K562 (cell line): ENCODE measurements around the gene NDUFAF5. TPM values are rescaled to one million over a fixed set of nuclear protein-coding genes. Genes with fewer than 3 reads are reported as not detected.

ENCODE experiments used
- ATAC-seq: fragments of 200-7000 bp; cut with Tn5 transposase; 3 replicates; pipeline ENCODE4 v1.9.1; 2020; ENCODE audit warnings: moderate library complexity
- BruUV-seq: library from RNA; stranded (reverse); fragments of 400-500 nt; replicated peaks from 2 replicates; lab custom pipeline; 2021; lab: Mats Ljungman, UMichigan
- CTCF ChIA-PET: fragments of 300-600 bp; formaldehyde crosslinking; extraction: SDS; loops from one replicate; lab custom pipeline; 2021; ENCODE audit warnings: low intra/inter-chr PET ratio; lab: Yijun Ruan, JAX
- POLR2A ChIA-PET: fragments of 300-600, 350-650 bp; sonication (Branson Sonifier 250); formaldehyde crosslinking; extraction: SDS; loops from one replicate; lab custom pipeline; 2021; ENCODE audit warnings: antibody characterized with exemption, inconsistent platforms; lab: Yijun Ruan, JAX
- DNase-seq, 4 experiments: peaks; one replicate each; pipeline versions ENCODE4 v3.0.0 to v3.0.0-alpha.2; 2011 to 2018; ENCODE audit warnings: low spot score in 3 of 4, mixed read lengths in 3 of 4; ENCODE audit errors: extremely low read depth in 1 of 4
- FAIRE-seq: peaks from 2 replicates; lab custom pipeline; 2011; peaks lifted over from hg19 to GRCh38; lab: Jason Lieb, UNC
- H2AFZ ChIP-seq: 2 replicates; pipeline ENCODE4 v1.6.0; 2011; ENCODE audit warnings: low read depth, low read length, control low read depth, inconsistent platforms
- H3K27ac ChIP-seq: fragments of 200-600 bp; 3 replicates; pipeline ENCODE4 v1.8.0; 2011; ENCODE audit warnings: low read depth, mild to moderate bottlenecking, control low read depth, inconsistent platforms, low read length, moderate library complexity, mixed read lengths; ENCODE audit errors: extremely low read depth
- H3K27me3 ChIP-seq, 2 experiments: fragments of 300-600 bp in 1 of 2; 2 replicates in 1 of 2; 3 replicates in 1 of 2; pipeline versions ENCODE4 v1.6.0 to v1.8.0; 2011; ENCODE audit warnings: inconsistent platforms in 2 of 2, low read length in 2 of 2, mild to moderate bottlenecking in 1 of 2, mixed read lengths in 1 of 2, moderate library complexity in 1 of 2; ENCODE audit not compliant: control insufficient read depth in 2 of 2, insufficient read depth in 2 of 2
- H3K36me3 ChIP-seq: fragments of 300-600 bp; 3 replicates; pipeline ENCODE4 v1.8.0; 2011; ENCODE audit warnings: mild to moderate bottlenecking, low read length, inconsistent platforms; ENCODE audit not compliant: control insufficient read depth, insufficient read depth
- H3K4me1 ChIP-seq, 2 experiments: fragments of 200-600 bp in 1 of 2; replicated peaks in 1 of 2; 2 replicates in 1 of 2; 3 replicates in 1 of 2; pipeline versions ENCODE4 v1.5.1 to v1.8.0; 2011; ENCODE audit warnings: inconsistent platforms in 2 of 2, low read length in 2 of 2, mild to moderate bottlenecking in 1 of 2, mixed read lengths in 1 of 2, moderate library complexity in 1 of 2; ENCODE audit not compliant: control insufficient read depth in 2 of 2, insufficient read depth in 2 of 2
- H3K4me2 ChIP-seq: 2 replicates; pipeline ENCODE4 v1.6.1; 2011; ENCODE audit warnings: low read length, control low read depth, inconsistent platforms, mixed read lengths; ENCODE audit not compliant: insufficient read depth
- H3K4me3 ChIP-seq: fragments of 200-600 bp; sonication (generic), shearing (Covaris generic); 2 replicates; pipeline ENCODE4 v1.5.1; 2016; ENCODE audit warnings: control low read depth, inconsistent platforms
- H3K79me2 ChIP-seq: fragments of 200-600 bp; 3 replicates; pipeline ENCODE4 v1.8.0; 2011; ENCODE audit warnings: low read length, inconsistent platforms; ENCODE audit not compliant: control insufficient read depth, insufficient read depth
- H3K9ac ChIP-seq, 2 experiments: 2 replicates each; pipeline versions ENCODE4 v1.6.0 to v1.6.1; 2011; ENCODE audit warnings: low read depth in 2 of 2, low read length in 2 of 2, control low read depth in 1 of 2, inconsistent platforms in 1 of 2, mild to moderate bottlenecking in 1 of 2, mixed read lengths in 1 of 2; ENCODE audit not compliant: insufficient read depth in 1 of 2
- H3K9me1 ChIP-seq: one replicate; pipeline ENCODE4 v1.6.0; 2011; ENCODE audit warnings: inconsistent platforms, mild to moderate bottlenecking, low read length, moderate library complexity; ENCODE audit not compliant: control insufficient read depth, insufficient read depth
- H3K9me3 ChIP-seq: replicated peaks from 2 replicates; pipeline ENCODE4 v1.5.1; 2011; ENCODE audit warnings: low read depth, low read length, inconsistent platforms; ENCODE audit not compliant: control insufficient read depth, insufficient read depth
- H4K20me1 ChIP-seq: replicated peaks from 2 replicates; pipeline ENCODE4 v1.6.1; 2011; ENCODE audit warnings: low read length, inconsistent platforms, mixed read lengths; ENCODE audit not compliant: control insufficient read depth, insufficient read depth
- ATF3 ChIP-seq, 2 experiments: fragments of 450-650 bp in 1 of 2; sonication (generic) in 1 of 2; formaldehyde crosslinking in 1 of 2; IDR thresholded peaks in 1 of 2; conservative IDR thresholded peaks in 1 of 2; 2 replicates each; pipeline versions ENCODE4 v1.6.1 to v1.8.1; 2016 to 2023; ENCODE audit warnings: mild to moderate bottlenecking in 2 of 2, moderate library complexity in 2 of 2, inconsistent platforms in 1 of 2, missing genetic modification reagents in 1 of 2
- CEBPG ChIP-seq, 3 experiments: fragments of 200-800 bp in 1 of 3; sonication (Bioruptor generic) in 1 of 3; sonication (generic) in 1 of 3; formaldehyde crosslinking in 1 of 3; IDR thresholded peaks in 2 of 3; conservative IDR thresholded peaks in 1 of 3; 2 replicates each; pipeline versions ENCODE4 v1.6.1 to v1.8.0; 2016 to 2022; ENCODE audit warnings: missing compliant biosample characterization in 2 of 3, missing genetic modification characterization in 2 of 3, mild to moderate bottlenecking in 1 of 3, missing genetic modification reagents in 1 of 3
- GTF2F1 ChIP-seq: IDR thresholded peaks from 2 replicates; pipeline ENCODE4 v1.6.1; 2011; ENCODE audit warnings: low read depth, low read length, improper control_type of control experiment
- HNRNPH1 ChIP-seq: fragments of 200-400 bp; formaldehyde crosslinking; optimal IDR thresholded peaks from 2 replicates; pipeline ENCODE3; 2017; ENCODE audit warnings: low read depth, mild to moderate bottlenecking, low read length, moderate library complexity
- NELFE ChIP-seq: IDR thresholded peaks from 2 replicates; pipeline ENCODE4 v1.6.1; 2011; ENCODE audit warnings: mild to moderate bottlenecking; ENCODE audit not compliant: insufficient read depth, insufficient read length
- NR2C1 ChIP-seq, 2 experiments: fragments of 450-650 bp; IDR thresholded peaks; 2 replicates each; pipeline ENCODE4 v1.6.1; 2017; ENCODE audit warnings: mild to moderate bottlenecking in 2 of 2, antibody characterized with exemption in 1 of 2, inconsistent platforms in 1 of 2, missing compliant biosample characterization in 1 of 2, missing genetic modification characterization in 1 of 2
- PREB ChIP-seq: sonication (generic); formaldehyde crosslinking; IDR thresholded peaks from 2 replicates; pipeline ENCODE4 v1.8.1; 2023; ENCODE audit warnings: mild to moderate bottlenecking, missing genetic modification reagents
- TBL1XR1 ChIP-seq, 2 experiments: IDR thresholded peaks; 2 replicates each; pipeline ENCODE4 v1.6.1; 2012; ENCODE audit warnings: improper control_type of control experiment in 2 of 2, low read length in 2 of 2, mild to moderate bottlenecking in 1 of 2
- XRCC3 ChIP-seq: fragments of 450-650 bp; IDR thresholded peaks from 2 replicates; pipeline ENCODE4 v1.6.1; 2017; ENCODE audit warnings: mild to moderate bottlenecking, moderate library complexity
- ZBTB49 ChIP-seq: sonication (generic); formaldehyde crosslinking; IDR thresholded peaks from 2 replicates; pipeline ENCODE4 v1.8.0; 2022; ENCODE audit warnings: missing genetic modification reagents, mild to moderate bottlenecking, borderline replicate concordance
- ZNF740 ChIP-seq, 3 experiments: fragments of 200-800 bp in 1 of 3; sonication (Bioruptor generic) in 1 of 3; sonication (generic) in 1 of 3; formaldehyde crosslinking in 1 of 3; IDR thresholded peaks; 2 replicates each; pipeline versions ENCODE4 v1.6.1 to v1.8.0; 2016 to 2022; ENCODE audit warnings: mild to moderate bottlenecking in 2 of 3, missing compliant biosample characterization in 2 of 3, missing genetic modification characterization in 2 of 3, missing genetic modification reagents in 1 of 3
- WGBS: fragments of 100-300 bp; shearing (Covaris generic); methylation state at CpG from one replicate; pipeline ENCODE4 v1.1.6; 2016; ENCODE audit warnings: low coverage, mixed read lengths; ENCODE audit not compliant: insufficient coverage; ENCODE audit errors: missing lambda C conversion rate; 5-methylcytosine and 5-hydroxymethylcytosine counted together
- in situ Hi-C: fragments of 300-500 bp; cut with MboI; formaldehyde crosslinking; loops from 4 replicates; pipeline ENCODE4 v1.15.0; 2018; ENCODE audit warnings: inconsistent platforms, mixed read lengths
- intact Hi-C: fragments of 100-400 bp; cut with micrococcal nuclease; formaldehyde crosslinking; loops from 2 replicates; pipeline ENCODE4 v1.14.2; 2022
- polyA plus RNA-seq, 8 experiments: library from polyadenylated mRNA; depleted of rRNA in 4 of 8; stranded (reverse) in 5 of 8; unstranded in 3 of 8; fragments of >200 nt; fragmentation: Nextera tagmentation in 2 of 8; fragmentation: Illumina TruSeq in 1 of 8; extraction: Ambion mirVana in 2 of 8; extraction: Trizol in 1 of 8; gene quantifications; 2 replicates each; pipeline versions ENCODE4 v1.2.1 to v1.2.3, GENCODE V29; 2011 to 2014; ENCODE audit warnings: inconsistent platforms in 1 of 8, missing spikeins in 1 of 8
- total RNA-seq, 7 experiments: library from RNA; depleted of rRNA in 6 of 7; stranded (reverse); fragments of >200 nt in 6 of 7; fragmentation: Illumina TruSeq in 2 of 7; extraction: Trizol in 2 of 7; gene quantifications; 2 replicates each; pipeline versions ENCODE4 v1.2.1 to v1.2.3, GENCODE V29; 2011 to 2021; ENCODE audit warnings: low replicate concordance in 1 of 7

Gene NDUFAF5
- total and polyA plus RNA-seq, 9 of the 15 experiments (the other 6 are each of a cell fraction or from before 2014, with no cell fraction given), result 17.2 to 33.1 (median 27.3) TPM

- H3K79me2 ChIP-seq, result no peaks in the 10 kb centered on the region
- H4K20me1 ChIP-seq, result no peaks in the 10 kb centered on the region
- in situ Hi-C loops (no loop called here), intact Hi-C loops (no loop called here)
- no peak overlapping the region for H3K27ac ChIP-seq
- H3K9me1 ChIP-seq, result no peaks in the 10 kb centered on the region
- H3K4me1 ChIP-seq, result no peaks in the 10 kb centered on the region
- WGBS, result 0% methylated on average over 5 of the region's 5 CpGs
- no peak overlapping the region for H3K9ac ChIP-seq
- DNase-seq (no peak), FAIRE-seq (no peak), ATAC-seq (no peak)
- ChIA-PET CTCF (no interaction called here), POLR2A (no interaction called here)
- H2AFZ ChIP-seq, result no peak overlapping the region
- BruUV-seq, result no TSS peak
- TF ChIP-seq ATF3 (IDR thresholded peaks at IDR 0.05) (peak; percentile 41; the same call in 1 of the 2 replicates), ATF3 (CRISPR knock-in tag; conservative IDR thresholded peaks at IDR 0.05) (no peak), HNRNPH1 (no peak), XRCC3 (no peak), ZNF740 (CRISPR knock-in tag; IDR thresholded peaks at IDR 0.05) (no peak), ZNF740 (tag; IDR thresholded peaks at IDR 0.05) (no peak), TBL1XR1 (IDR thresholded peaks at IDR 0.05; ENCODE audit: low read length in 2 of 2) (no peak), PREB (CRISPR knock-in tag) (no peak), GTF2F1 (no peak), NELFE (no peak), NR2C1 (IDR thresholded peaks at IDR 0.05) (no peak), NR2C1 (tag; IDR thresholded peaks at IDR 0.05) (no peak), CEBPG (CRISPR knock-in tag; IDR thresholded peaks at IDR 0.05) (no peak), CEBPG (tag; conservative IDR thresholded peaks at IDR 0.05 in 1 of 2, IDR thresholded peaks at IDR 0.05 in 1 of 2) (peak in 1 of 2 experiments; percentile 78; a peak in 2 of 4 replicates), ZBTB49 (no peak)
- H3K9me3 ChIP-seq, result no peaks in the 10 kb centered on the region
- H3K4me2 ChIP-seq, result no peak overlapping the region
- H3K4me3 ChIP-seq, result no peak overlapping the region
- peaks cover 0 to 4% of the 10 kb centered on the region in 2 experiments; a peak in 1 of 5 replicates for H3K27me3 ChIP-seq
- no peaks in the 10 kb centered on the region for H3K36me3 ChIP-seq
Observed at GRCh38 chr20:13858439-13858838, 73.6 kb downstream of the NDUFAF5 start.
